NCI-H128 (cell line): ENCODE data around the gene USP6NL.

ENCODE experiments used
- DNase-seq: peaks from one replicate; lab custom pipeline; 2025; ENCODE audit not compliant: unreplicated experiment; lab: John Stamatoyannopoulos, UW

The USP6NL gene

DNA sequence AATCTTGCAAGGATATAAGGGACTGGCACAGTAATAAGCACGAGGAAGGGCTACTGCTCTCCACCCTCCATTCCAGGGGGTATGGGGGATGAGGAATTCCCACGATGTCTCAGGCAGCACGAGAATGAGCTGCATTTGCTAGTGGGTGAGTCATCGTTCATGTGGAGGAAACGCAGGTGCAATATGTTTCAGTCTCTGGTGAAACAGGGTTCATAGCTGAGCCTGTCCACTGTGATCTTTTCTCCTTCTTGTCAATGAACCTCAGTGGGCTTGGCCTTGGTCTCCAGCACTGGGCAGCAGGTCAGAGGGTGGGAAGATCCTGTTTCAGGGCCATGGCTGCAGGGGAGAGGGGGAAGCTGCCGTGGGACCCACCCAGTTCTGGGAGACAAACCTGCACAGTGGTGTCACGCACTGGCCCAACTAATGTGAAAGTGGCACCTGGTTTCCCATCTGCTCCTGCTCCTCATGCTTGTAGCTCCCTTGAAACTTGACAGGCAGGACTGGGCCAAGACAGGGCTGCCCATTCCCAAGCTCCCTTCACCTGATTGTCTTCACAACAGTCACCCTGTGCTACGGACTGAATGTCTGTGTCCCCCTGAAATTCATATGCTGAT is 181.9 kb downstream of the USP6NL start:
- DNase-seq: no peak

DNA sequence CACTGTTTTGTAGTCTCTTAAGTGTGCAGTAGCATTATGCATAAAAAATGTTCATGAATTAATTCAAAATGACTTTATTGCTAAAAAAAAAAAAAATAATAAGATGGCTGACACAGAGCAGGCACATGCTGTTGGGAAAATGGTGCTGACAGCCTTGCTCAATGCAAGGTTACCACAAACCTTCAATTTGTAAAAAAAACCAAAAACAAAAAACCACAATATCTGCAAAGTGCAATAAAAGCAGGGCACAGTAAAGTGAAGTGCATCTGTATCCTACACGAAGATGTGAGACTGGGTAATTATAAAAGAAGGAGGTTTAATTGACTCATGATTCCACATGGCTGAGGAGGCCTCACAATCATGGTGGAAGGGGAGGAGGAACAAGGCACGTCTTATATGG is 185.8 kb downstream of the USP6NL start:
- DNase-seq: no peak

DNA sequence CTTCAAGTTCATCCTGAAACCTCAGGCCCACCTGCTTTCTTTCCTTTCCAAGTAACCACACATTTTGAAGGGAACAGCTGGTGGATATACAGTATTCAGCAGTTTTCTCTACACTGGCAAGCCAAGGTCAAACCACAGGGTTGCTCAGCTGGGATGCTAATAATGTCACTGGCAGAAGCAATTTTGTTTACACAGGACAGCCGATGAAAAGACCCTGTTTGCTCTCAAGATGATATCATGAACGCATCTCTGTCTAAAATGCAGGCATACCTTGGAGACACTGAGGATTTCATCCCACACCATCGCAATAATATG is 186.2 kb downstream of the USP6NL start:
- DNase-seq: no peak

DNA sequence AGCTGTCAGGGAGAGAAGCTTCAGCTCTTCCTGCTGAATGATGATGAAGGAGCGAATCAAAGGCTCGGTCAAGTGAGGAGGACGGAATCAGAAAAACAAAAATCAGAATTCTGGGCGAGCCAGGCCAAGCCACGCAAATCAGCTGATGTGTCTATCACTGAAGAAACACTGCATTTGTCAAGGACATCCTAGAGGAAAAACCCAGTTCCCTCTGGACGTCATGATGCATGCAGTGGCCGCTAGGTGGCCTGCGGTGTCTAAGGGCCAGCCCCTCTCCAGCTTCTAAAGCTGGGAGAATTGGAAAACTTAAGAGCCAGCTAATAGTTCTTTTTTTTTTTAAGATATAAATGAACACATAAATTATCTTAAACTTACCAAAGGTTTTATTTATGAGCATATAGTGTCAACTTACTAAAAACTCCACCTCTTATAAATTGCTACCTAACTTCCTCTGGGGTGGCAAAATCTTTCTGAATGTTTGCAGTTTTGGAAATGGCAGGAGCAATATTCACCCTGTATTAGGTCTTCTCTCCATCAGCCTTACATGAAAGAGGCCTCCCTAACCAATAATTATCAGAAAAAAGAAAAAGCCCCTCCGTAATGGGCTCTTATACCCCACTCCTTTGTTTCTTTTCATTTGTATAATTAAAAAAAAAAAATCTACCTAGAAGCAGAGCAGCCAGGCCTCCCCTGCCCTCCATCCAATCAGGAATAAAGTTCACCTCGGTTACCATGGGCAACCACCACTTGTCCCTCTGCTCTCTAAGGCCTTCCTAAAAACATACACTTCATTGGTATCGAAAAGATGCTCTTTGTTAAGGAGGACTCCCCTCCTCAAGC is 186.8 kb downstream of the USP6NL start:
- DNase-seq: no peak

DNA sequence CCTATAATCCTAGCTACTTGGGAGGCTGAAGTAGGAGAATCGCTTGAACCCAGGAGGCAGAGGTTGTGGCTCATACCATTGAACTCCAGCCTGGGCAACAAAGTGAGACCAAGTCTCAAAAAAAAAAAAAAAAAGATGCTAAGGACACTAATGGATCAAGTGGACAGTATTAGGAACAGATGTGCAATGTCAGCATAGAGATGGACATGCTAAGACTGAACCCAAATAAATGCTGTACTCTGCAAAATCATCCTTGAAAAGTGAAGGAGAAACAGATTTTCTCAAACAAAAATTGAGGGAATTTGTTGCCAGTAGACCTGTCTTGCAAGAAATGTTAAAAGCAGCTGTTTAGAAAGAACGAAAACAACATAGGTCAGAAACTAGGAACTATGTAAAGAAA is 194.5 kb downstream of the USP6NL start:
- no peak for DNase-seq

DNA sequence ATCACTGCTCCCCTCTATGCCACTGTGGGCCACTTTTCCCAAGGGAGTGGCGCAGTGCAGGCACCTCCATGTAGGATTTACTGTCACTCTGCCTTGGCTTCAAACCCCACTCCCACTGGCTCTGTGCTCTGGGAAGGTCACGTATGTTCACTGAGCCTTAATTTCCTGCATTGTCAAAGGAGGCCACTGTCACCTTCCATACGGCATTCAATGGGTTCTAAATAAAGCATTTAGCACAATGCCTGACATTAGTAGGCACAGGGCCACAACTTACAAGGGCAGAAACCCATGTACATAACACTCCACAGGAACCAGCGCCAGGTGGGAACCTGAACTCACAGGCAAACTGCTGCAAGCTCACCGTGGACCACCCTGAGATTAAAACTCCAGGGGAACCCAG is 196.4 kb downstream of the USP6NL start:
- no peak for DNase-seq

DNA sequence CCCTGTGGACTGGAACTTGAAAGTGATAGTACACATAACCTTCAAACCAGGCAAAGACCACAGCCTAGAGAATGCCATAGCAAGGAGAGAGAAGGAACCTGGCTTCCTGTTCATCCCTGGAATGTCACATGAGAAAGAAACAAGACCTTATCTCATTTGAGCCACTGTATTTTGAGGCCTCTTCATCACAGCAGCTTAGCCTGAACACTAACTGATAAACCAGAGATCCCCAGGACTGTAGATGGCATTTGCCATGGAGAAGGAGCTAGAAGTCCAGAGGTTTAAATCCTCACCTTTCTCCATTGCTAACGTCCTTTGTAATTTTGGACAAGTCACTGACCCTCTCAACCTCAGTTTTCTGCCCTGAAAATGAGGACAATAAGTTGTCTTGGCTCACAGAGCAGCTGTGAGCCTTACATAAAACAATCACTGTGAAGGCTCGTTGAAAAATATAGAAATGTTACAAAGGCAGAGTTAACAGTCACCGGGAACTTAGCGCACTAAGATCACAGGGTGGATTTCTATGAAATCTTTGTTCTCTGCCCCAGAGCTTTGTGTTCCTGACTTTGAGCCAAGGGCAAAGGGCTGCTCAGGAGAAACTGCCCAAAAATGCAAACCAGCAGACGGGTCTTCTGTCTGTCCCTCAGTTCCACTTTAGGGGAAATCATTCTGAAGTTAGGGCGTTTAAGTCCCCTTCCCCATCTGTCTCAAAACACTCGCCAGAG is 197.0 kb downstream of the USP6NL start:
- no peak for DNase-seq

DNA sequence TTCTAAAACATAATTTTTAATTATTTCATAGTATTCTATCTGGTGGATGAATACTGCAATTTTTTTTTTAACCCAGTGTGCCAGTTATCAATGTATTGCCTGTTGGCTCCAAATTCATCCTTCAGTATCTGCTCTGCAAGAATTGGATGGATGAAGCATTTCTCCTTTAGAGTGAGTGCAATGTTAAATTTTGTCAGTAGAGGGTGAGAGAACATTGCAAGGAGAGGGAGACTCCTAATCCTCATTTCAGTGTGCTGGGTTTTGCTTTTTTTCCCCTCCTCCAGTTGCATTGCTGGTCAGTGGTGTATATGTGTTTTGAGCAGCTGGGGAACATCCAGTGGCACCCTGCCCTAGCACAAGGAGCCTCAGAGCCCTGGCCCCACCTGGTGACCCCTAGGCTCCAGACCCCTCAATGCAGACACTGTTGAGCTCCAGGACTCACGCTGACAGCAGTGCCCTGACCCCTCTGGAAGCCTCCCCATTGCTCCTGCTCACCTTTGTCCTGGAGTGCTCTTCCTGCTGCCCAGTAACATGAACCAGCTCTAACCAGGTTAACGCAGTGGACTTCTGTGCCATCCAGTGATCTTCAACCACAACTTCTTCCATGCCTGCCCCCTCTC is 199.4 kb downstream of the USP6NL start:
- no peak for DNase-seq

DNA sequence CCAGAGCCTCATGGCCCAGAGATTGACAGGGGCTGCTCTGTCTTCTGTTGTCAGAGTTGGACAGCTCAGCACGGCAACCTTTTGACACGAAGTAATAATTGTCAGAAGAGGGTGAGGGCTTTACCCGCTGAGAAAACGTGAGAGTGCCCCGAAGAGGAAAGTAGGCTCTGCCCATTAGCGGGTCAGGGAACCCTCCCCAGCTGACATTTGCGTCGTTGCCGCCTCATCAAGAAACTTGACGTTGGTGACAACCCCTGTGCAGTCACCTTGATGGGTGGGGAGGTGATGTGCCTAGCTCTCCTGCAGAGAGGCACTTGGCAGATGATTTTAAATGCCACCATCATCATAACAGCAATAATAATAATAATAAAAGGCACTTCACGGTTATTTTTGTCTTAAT is 202.1 kb downstream of the USP6NL start:
- no peak for DNase-seq

DNA sequence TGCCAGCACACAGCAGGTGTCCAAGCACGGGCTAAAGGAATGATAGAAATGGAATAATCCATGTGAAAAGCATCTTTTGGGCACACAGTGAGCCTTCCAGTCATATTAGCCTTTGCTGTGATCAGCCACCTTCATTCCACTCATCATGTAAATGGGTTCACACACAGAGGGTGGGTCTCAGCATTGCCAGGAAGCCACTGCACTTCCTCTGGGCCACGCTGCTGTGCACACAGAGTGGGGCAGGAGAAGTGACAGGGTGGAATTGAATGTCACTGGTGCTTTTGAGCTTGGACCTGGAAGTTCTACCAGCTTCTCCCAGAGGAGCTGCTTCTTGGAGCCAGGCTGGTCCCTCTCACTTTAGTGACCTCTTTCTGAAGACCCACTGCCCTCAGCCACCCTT is 203.5 kb downstream of the USP6NL start:
- DNase-seq: no peak

DNA sequence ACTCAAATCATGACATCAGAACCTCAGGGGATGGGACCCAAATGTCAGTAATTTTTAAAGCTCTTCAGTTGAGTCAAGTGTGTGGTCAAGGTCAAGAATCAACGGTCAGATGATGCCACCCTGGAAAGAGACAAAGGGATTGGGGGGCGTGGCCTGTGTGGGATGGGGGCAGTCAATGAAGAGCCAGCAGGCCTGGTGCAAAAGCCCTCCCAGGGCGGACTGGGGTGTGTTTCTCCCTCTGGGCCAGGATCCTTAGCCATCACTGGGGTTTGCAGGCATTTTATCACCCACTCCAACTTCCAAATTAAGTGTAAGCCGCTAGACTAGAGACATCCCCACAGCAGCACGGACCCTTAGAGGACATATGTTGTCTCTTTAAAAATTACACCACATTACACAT is 204.7 kb downstream of the USP6NL start:
- DNase-seq: no peak

DNA sequence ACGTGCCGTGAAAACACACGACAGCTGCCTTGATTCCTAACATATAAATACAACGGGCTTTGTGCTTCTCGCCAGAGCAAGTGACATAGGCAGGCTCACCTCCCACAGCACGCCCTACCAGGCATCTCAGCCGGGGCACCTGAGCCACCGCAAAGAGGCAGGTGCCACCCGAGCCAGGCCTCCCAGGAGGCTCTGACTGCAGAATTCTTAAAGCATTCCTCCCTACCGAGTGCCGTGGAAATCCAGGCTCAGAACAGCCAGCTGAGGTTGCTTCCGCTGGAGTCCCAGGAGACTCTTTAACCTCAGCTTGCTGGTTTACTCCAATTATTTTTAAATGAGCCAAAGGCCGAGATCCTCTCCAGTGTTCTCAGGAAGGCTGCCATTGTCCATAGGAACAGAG is 206.5 kb downstream of the USP6NL start:
- no peak for DNase-seq
